GM19025 (cell line): ENCODE results near the gene PGAM2.

Source experiments
- ATAC-seq: cut with Tn5 transposase; IDR thresholded peaks from one replicate; pipeline ENCODE4 v1.9.1; 2021; ENCODE audit warnings: mild to moderate bottlenecking, low read depth, moderate library complexity; ENCODE audit not compliant: unreplicated experiment

PGAM2 gene

DNA sequence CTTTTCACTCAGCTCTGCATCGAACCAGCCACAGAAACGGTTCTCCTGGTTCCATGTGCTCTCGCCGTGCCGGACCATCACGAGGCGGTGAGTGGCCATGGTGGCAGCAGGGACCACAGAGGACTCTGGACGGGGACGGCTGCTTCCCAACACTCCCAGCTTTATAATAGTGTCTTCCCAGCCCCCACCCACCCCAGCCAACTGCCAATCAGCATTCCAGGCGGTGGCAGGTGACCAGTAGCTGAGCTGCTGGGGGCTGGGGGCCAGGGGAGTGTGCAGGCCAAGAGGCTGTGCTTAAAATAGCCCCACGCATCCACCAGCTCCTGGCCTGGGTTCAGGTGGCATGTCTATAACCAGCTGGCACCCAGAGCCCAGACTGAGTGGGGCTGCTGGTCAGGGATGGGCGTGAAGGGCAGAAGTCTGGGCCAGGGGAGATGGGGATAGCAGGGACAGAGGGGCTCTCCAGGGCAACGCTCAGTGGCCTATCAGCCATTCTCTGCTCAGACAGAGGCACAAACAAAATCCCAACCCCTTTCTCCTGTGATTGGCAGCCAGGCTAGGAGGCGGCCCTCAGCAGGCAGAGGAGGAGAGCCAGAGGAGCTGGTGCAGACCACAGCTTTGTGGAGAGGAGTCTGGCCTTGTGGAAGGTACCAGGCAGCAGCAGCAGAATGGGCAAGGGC is at the start of gene PGAM2:
Gene PGAM2 (minus strand): TSS at position 137 of the 680 bp plus-strand sequence. CDS start 38 bp downstream, at position 99.
- no peak for ATAC-seq

DNA sequence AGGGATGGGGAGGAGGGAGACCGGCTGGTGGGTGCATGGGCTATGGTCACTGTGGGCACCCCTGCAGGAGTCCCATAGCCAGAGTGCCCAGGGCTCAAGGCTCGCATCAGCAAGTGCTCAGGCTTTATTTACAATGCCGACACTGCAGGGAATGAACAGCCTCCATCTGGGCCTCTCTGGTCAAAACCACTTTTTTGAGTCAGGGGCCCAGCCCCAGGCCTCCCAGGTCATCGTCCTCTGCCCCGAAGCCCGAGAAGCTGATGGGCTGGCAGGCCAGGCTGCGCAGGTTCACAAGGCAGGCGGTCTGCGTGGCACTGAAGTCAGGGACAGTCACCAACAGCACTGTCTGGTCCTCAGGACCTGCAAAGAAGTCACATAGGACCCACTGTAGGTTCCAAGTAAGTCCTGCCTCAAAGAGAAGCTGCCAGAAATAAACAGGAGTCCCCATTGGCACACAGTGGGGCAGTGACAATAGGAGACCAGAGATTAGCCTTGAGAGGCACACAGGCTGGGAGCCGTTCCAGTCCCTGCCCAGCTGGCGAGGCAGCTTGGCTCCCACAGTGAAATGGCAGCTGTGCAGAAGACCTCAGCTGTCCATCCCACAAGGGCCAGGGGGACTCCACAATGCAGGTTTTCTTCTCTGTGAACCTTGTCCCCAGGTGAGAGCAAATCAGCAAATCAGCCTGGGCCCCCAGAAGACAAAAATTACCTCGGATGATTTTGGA is 49.4 kb upstream of the PGAM2 start:
- no peak for ATAC-seq

DNA sequence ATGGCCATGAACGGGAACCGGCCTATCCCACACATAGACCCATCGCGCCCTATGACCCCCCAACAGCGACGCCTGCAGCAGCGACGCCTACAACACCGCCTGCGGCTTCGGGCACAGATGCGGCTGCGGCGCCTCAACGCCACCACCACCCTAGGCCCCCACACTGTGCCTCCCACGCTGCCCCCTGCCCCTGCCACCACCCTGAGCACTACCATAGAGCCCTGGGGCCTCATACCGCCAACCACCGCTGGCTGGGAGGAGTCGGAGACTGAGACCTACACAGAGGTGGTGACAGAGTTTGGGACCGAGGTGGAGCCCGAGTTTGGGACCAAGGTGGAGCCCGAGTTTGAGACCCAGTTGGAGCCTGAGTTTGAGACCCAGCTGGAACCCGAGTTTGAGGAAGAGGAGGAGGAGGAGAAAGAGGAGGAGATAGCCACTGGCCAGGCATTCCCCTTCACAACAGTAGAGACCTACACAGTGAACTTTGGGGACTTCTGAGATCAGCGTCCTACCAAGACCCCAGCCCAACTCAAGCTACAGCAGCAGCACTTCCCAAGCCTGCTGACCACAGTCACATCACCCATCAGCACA is 48.5 kb upstream of the PGAM2 start:
- ATAC-seq: no peak

- ATAC-seq: no peak
Measured at GRCh38 chr7:44112997-44113763, 47.8 kb upstream of the PGAM2 start.

DNA sequence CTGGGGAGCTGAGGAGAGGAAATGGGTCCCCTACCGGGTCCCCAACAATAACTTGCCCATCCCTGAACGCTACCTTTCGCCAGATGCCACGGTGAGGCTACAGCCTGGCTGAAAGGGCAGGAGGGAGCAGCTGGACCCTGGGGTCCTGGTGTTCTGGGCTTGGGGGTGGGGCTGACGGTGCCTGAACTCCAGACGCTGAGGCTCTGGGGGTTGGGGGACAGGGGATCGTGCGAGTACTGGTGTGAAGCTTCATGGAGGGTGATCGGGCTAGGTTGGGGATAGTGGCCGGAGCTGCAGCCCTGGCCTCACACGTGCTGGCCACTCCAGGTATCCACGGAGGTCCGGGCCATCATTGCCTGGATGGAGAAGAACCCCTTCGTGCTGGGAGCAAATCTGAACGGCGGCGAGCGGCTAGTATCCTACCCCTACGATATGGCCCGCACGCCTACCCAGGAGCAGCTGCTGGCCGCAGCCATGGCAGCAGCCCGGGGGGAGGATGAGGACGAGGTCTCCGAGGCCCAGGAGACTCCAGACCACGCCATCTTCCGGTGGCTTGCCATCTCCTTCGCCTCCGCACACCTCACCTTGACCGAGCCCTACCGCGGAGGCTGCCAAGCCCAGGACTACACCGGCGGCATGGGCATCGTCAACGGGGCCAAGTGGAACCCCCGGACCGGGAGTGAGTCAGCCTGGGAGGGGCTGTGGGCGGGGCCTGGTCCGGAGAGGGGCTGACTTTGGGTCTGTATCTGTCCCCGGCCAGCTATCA is 47.0 kb upstream of the PGAM2 start:
- no peak for ATAC-seq

DNA sequence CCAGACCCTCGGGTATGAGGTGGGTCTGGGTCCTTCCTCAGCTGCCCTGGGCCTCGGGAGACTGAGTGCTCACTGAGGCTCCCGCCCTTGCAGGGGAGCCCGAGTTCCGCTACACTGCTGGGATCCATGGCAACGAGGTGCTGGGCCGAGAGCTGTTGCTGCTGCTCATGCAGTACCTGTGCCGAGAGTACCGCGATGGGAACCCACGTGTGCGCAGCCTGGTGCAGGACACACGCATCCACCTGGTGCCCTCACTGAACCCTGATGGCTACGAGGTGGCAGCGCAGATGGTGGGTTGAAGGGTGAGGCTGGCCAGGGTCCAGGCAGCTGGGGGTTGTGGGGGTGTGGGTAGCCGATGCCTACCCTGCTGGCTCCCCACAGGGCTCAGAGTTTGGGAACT is 46.4 kb upstream of the PGAM2 start:
- no peak for ATAC-seq

- no peak for ATAC-seq
Measured at GRCh38 chr7:44110719-44111635, 45.6 kb upstream of the PGAM2 start.

- no peak for ATAC-seq
Measured at GRCh38 chr7:44109991-44110390, 44.6 kb upstream of the PGAM2 start.

DNA sequence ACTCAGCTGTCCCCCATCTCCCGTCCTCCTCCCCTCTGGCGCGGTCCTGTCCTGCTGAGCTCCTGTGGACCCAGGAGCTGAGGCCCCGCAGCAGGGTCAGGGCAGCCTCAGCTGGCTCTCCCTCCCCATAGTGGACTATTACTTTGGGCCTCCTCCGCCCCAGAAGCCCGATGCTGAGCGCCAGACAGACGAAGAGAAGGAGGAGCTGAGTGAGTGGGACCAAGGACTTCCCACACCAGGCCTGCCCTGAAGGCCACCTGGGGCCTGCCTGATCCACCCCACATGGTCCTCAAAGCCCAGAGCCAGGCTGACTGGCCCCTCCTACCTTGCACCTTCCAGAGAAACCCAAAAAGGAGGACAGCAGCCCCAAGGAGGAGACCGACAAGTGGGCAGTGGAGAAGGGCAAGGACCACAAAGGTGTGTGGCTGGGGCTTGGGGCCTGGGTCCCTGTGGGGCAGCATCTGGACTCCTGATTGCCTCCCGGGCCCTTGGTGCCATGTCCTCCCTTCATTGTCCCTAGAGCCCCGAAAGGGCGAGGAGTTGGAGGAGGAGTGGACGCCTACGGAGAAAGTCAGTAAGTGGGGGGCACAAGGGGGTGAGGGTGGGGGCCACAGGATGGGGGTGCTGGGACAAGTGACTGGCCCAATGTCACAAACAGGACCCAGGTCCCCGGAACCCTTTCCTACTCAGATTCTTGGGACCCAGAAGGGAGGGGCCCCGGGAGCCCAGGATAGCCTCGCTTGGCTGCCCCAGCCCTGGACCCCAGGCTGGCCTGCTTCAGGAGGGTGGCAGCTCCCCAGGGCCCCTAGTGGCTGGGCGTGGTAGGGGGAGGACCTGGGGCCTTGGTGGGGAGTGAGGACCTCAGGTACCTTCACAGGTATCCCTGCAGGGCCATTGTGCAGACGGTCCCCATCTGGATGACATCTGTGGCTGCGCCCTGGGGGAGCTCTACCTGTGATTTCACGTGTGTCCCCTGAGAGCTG is 43.7 kb upstream of the PGAM2 start:
- no peak for ATAC-seq

DNA sequence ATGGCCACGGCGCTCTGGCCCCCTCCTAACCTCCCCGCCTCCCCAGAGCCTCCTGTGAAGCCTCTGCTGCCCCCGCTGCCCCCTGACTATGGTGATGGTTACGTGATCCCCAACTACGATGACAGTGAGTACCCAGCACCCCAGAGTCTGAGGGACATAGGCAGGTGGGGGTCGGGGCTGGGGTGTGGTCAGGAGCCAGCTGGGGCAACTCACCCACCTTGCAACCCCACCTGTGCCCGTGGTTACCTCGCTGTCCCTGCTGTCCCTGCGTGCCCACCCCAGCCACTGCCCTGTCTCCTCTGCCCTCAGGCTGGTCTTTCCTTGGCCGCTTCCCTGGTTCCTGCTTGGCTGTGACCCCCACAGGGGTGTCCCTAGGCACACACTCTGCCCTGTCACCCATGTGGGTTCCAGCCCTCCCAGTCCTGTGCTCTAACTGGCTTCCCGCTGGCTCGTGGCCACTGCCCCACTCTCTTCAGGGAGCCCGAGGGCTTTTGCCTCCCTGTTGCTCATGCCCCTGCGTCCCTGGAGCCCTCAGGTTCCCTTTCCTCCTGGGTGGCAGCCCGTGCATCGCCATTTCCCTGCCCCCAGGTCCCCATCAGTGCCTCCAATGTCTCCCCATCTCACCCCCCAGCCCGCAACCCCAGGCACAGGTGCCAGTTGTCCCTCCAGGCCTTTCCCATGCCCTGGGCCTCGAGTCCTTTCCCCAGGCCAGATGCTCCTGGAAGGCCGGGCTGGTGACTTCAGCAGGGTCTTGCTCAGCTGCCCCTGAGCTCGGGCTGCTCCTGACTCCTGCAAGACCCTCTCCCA is 42.8 kb upstream of the PGAM2 start:
- ATAC-seq: no peak

GRCh38 chr7:44107116-44107960 is 42.0 kb upstream of the PGAM2 start:
- no peak for ATAC-seq

GRCh38 chr7:44106311-44107065 is 41.1 kb upstream of the PGAM2 start:
- no peak for ATAC-seq

GRCh38 chr7:44105832-44106231 is 40.5 kb upstream of the PGAM2 start:
- ATAC-seq: no peak

DNA sequence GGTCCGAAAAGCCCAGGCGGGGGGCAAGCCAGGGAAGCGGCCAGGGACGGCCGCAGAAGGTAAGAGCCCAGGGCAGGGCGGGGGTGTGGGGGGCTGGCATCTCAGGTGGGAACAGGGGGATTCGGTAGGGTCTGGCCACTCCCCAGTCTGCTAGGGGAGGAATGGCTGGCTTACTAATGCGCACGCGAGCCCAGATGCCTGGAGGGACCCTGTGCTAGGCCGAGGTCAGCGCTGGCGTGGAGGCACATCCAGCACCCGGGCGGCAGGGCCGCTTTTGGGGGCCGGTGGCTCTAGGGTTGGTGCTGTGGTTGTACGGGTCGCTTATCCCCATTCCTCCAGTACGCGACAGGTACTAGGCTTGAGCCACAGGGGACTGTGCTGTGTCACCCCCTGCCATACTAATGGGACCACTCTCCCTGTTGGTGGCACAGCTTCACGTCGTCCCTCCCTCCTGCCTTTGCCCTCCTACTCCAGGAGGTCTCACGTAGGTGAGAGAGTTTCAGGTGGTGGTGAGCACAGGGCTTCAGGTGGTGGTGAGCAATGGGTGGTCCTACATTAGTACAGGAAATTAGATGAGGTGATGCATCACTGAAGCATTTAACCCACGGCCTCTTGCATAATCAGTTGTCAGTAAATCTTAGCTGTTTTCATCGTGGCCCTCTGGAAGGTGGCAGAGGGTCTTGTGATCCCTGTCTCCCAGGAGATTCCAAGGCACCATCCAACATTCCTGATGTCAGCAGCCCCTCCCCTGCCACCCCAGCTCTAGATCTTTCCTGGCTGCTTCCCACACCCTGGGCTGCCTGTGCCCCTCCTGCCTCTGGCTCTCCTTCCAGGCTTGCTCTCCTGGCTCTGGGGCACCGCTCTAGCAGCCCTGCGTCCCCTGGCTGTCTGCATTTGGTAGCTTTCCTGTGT is 39.7 kb upstream of the PGAM2 start:
- ATAC-seq: no peak
